NCI-H82 (cell line): Measurements from ENCODE around the gene USP40.
A peak's percentile ranks its signal among the peaks of the same experiment; 100 is the strongest.

Experiments
- DNase-seq: peaks from one replicate; lab custom pipeline; 2025; lab: John Stamatoyannopoulos, UW

The USP40 gene

GRCh38 chr2:233443511-233444183 lies 122.9 kb downstream of the USP40 start:
- peak; percentile 85 for DNase-seq

GRCh38 chr2:233442028-233442310 lies 124.6 kb downstream of the USP40 start:
- no peak for DNase-seq

DNA sequence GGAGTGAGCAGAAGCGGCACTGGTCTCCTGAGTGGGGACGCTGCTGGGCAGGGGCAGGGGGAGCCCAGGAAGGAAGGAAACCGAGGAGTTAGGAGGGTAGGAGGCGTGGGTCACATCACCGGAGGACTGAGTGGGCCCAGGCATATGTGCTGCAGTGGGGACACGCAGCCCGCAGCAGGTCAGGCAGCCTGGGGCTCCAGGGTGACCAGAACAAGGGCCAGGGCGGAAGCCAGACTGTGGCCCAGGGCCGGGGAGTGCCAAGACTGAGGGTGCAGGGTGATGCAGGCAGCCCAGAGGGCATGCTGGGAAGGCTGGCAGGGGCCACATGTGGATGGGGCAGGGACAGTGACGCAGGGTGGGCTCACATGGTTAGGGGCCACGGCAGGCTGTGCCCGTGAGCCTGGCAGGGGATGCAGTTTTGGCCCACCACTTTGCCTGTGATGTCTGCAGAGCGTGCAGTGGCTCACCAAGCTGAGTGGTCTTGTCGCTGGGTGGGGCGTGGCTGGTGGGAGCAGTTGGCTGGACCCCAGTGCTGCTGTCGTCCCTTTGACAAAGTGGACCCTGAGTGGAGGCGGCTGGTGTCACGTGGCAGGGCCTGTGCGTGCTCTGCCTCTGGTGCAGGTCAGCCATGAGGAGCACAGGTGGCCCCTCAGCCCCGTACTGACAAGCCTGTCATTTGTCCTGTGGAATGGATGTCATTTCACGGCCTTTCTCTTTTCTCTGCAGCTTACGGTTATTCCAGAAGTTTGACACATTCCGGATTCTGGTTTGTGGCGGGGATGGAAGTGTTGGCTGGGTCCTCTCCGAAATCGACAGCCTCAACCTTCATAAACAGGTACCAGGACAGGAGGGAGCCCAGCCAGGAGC lies 125.2 kb downstream of the USP40 start:
- DNase-seq, result no peak

DNA sequence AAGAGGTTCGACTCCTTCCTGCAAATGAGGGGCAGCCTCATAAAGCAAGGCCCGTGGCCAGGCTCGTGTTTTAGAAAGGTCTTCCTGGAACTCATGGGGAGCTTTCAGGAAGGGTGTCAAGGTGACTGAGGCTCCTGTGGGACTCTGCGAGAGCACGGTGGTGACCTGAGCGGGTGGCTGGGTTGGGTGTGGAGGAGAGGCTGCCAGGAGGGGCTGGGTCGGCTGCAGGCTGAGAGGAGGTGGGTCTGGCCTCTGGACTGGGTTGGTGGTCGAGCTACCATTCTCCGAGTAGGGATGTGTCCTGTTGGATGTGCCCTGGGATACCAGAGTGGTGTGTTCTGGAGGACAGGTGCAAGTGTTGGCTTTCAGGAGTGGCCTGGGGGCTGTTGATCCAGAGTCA lies 125.9 kb downstream of the USP40 start:
- no peak for DNase-seq

DNA sequence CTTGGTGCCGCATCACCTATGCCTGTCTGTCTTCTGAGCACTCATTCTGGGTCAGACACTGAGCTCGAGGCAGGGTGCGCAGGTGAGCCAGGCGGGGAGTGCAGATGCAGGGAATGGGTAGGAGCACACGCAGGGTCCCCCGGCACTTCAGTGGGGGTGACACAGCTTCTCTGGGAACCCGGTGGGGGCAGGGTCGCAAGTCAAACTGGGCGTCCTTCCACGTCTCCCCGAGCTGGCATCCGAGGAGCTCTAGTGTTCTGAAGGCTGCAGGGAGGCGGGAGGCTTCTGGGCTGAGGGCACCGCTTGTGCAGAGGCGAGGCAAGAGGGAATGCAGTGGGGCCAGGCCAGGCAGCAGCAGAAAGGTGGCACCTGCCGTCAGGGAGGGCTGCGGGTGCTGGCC lies 126.3 kb downstream of the USP40 start:
- no peak for DNase-seq

GRCh38 chr2:233439191-233439590 lies 127.4 kb downstream of the USP40 start:
- no peak for DNase-seq

- no peak for DNase-seq
Measured at GRCh38 chr2:233438573-233439147, 127.9 kb downstream of the USP40 start.

GRCh38 chr2:233437439-233437955 lies 129.1 kb downstream of the USP40 start:
- DNase-seq, result no peak

DNA sequence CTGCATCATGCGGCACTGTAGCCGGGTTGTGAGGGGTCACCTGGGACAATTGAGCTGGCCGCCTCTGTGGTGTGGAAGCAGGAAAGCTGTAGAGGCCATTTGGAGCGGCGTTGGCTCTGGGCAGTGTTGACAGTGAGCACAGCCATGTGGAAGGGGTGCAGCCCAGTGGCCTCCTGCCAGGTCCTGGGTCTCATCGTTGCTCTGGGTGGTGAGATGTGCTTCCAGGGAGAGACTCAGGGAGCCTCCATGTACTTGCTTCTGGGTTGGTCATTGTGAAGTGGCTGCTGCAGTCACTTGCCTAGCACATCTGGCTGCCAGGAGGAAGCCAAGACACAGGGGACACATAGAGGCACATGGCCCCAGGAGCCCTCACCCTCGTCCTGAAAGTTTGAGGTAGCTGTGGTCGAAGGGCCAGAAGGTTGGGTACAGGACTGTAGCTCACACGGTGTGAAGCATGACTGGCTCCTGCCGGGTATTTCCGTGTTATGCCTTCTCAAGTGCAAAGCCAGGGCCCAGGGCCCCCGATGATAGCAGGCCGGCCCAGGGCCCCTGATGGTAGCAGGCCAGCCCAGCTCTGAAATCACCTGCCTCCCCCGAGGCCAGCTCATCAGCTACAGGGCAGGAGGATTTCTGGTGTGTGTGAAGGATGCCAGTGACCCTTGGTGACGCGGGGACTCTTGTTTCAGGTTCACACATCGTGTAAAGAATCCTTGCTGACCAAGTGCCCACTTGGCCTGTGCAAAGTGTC lies 129.7 kb downstream of the USP40 start:
- DNase-seq, result no peak

- DNase-seq, result no peak
Measured at GRCh38 chr2:233436191-233436581, 130.4 kb downstream of the USP40 start.

GRCh38 chr2:233435436-233436190 lies 131.0 kb downstream of the USP40 start:
- DNase-seq, result no peak

DNA sequence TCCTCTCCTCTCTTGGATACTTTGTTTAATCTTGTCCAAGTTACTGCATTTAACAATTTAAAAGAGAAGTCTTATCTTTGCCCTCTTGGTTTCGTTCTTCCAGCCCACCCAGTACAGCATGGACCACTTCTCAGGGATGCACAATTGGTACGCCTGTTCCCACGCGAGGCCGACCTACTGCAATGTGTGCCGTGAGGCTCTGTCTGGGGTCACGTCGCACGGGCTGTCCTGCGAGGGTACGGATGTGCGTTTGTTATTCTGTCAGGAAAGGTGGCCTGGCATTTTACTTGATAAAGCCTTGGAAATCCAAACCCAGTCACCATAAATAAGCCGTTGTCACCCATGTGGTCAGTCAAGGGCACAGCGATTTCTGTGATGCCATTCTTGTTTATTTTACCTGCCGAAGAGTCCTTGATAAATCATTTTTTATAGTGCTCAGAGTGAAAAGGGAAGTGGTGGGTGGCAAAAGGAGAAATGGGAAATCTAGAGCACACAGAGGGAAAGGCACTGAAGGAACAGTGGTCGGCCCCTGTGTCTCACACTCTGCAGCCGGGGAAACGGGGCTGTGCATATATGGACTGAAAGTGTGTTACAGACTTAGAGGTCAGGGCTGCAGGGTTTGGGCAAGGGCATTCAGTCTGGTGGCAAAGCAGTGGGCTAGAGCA lies 131.8 kb downstream of the USP40 start:
- no peak for DNase-seq

GRCh38 chr2:233433794-233434193 lies 132.8 kb downstream of the USP40 start:
- DNase-seq, result no peak

DNA sequence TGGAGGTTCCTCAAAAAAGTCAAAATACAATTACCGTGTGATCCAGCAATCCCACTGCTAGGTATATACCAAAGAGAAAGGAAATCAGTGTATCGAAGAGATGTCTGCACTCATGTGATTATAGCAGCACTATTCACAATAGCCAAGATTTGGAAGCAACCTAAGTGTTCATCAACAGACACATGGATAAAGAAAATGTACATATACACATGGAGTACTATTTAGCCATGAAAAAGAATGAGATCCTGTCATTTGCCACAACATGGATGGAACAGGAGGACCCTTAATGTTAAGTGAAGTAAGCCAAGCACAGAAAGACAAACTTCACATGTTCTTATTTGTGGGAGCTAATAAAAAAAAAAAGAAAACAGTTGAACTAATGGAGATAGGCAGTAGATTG lies 133.6 kb downstream of the USP40 start:
- DNase-seq, result no peak

- no peak for DNase-seq
Measured at GRCh38 chr2:233430651-233431050, 135.9 kb downstream of the USP40 start.

GRCh38 chr2:233430081-233430480 lies 136.5 kb downstream of the USP40 start:
- DNase-seq, result no peak

- DNase-seq, result no peak
Measured at GRCh38 chr2:233429175-233429897, 137.2 kb downstream of the USP40 start.

DNA sequence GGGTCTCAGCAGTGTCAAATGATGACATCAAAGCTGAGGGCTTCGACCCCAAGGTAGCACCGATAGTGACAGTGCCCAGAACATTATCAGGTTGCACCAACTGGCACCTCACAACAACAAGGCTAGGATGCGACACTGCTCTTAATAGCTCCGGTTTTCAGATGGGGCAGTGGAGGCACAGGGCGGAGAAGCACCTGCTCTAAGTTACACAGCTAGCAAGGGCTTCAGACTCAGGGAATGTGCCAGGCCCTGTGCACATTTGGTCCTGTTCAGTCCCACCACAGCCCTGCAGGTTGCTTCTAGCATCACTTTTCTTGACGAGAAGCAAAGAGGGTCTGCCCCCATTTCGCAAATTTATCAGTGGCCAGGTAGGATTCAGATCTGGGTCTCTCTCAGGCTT lies 138.1 kb downstream of the USP40 start:
- no peak for DNase-seq

GRCh38 chr2:233428008-233428407 lies 138.6 kb downstream of the USP40 start:
- no peak for DNase-seq

GRCh38 chr2:233426619-233427342 lies 139.8 kb downstream of the USP40 start:
- DNase-seq, result no peak
